Stimulated activated CD8-positive, alpha-beta memory T cell treated with anti-CD3 and anti-CD28 coated beads, Interleukin-7, amount 100 ng/mL, for 48 hours (primary cell): ENCODE results near the gene IGSF1.
"Not testable (repeated sequence)": the region's sequence is repeated elsewhere in the genome, so short reads cannot be mapped to it uniquely, and the experiment has no call there.

Source experiments
- DNase-seq, 2 donors: peaks; one replicate each; pipeline ENCODE4 v3.0.0-alpha.2; 2020; ENCODE audit warnings: low read depth in 1 of 2; ENCODE audit errors: extremely low read depth in 1 of 2

Gene IGSF1

GRCh38 chrX:131273011-131273410 lies 16.1 kb downstream of the IGSF1 start:
- no peak for DNase-seq

GRCh38 chrX:131271826-131272225 lies 17.3 kb downstream of the IGSF1 start:
- DNase-seq, result no peak

GRCh38 chrX:131271274-131271673 lies 17.8 kb downstream of the IGSF1 start:
- no peak for DNase-seq

GRCh38 chrX:131270080-131270479 lies 19.0 kb downstream of the IGSF1 start:
- no peak for DNase-seq

GRCh38 chrX:131264665-131265064 lies 24.4 kb downstream of the IGSF1 start:
- no peak for DNase-seq

GRCh38 chrX:131264053-131264452 lies 25.1 kb downstream of the IGSF1 start:
- DNase-seq, result no peak

GRCh38 chrX:131262738-131263679 lies 26.1 kb downstream of the IGSF1 start:
- no peak for DNase-seq

- DNase-seq, result no peak
Observed at GRCh38 chrX:131262200-131262599, 26.9 kb downstream of the IGSF1 start.

GRCh38 chrX:131257367-131257766 lies 31.7 kb downstream of the IGSF1 start:
- no peak for DNase-seq

GRCh38 chrX:131250984-131251738 lies 37.9 kb downstream of the IGSF1 start:
- not testable (repeated sequence) for DNase-seq

GRCh38 chrX:131239057-131239456 lies 50.0 kb downstream of the IGSF1 start:
- DNase-seq, result no peak

- DNase-seq, result no peak
Observed at GRCh38 chrX:131237363-131237762, 51.7 kb downstream of the IGSF1 start.

- no peak for DNase-seq
Observed at GRCh38 chrX:131235768-131236545, 53.1 kb downstream of the IGSF1 start.

- no peak for DNase-seq
Observed at GRCh38 chrX:131227608-131228007, 61.5 kb downstream of the IGSF1 start.

- no peak for DNase-seq
Observed at GRCh38 chrX:131226591-131226990, 62.5 kb downstream of the IGSF1 start.

- DNase-seq, result no peak
Observed at GRCh38 chrX:131225078-131225477, 64.0 kb downstream of the IGSF1 start.
